NCI-H82 treated with DMSO at 0.1 percent for 48 hours (cell line): ENCODE results near the gene STX1B.
"Not testable (repeated sequence)": the region's sequence is repeated elsewhere in the genome, so short reads cannot be mapped to it uniquely, and the experiment has no call there.

Source experiments
- DNase-seq: peaks from one replicate; lab custom pipeline; 2025; ENCODE audit not compliant: unreplicated experiment; lab: John Stamatoyannopoulos, UW

The STX1B gene

DNA sequence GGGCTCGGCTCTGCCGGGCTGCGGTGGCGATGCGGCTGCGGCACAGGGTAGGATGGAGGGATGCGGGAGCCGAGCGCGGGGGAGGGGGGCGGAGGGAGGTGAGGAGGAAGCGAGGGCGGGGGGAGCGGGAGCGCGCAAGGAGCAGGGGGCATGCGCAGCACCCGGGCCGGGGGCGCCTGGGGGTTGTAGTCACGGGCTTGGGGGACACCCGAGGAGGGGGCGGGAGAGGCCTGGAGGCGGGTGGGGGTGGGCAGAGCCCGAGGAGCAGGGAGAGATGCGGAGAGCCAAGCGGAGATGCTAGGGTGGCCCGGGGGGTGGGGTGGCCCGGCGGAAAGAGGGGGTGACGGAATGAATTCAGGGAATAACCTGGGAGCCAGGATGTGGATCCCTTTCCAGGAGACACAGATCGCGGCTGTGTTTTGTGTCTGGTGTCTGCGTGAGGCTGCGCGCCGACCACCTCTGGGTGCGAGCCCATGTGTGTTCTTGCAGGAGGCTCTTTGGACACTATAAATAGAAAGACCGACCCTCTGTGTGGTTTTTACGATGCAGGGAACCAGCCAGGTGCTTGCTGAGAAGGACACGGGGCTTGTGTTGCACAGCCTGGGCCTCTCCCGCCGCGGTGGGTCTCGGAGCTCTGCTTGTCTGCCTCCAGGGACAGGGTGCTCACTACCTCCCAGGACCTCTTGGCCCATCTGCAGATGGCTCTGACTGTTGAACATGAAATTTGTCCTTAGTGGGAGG, at the start of gene STX1B:
TSS of gene STX1B (minus strand) at position 54 of the 741 bp plus-strand sequence. CDS start 242 bp downstream, outside the sequence.
- no peak for DNase-seq

DNA sequence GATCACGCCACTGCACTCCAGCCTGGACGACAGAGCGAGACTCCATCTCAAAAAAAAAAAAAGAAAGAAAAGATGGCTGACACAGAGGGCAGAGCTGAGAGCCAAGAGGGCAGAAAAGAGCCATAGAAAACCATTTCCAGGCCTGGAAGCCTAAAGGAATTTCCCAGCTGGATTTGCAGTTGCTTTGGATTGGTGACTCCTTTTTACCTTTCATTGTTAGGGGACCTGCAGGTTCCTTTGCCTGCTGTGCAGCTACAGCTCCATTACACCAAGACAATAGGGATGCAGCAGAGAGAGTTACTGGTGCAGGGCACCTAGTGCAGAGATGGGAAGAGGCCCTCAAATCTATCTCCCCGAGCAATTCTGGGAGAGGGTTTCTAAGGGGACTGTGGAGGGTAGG, 45.2 kb upstream of the STX1B start:
- no peak for DNase-seq

DNA sequence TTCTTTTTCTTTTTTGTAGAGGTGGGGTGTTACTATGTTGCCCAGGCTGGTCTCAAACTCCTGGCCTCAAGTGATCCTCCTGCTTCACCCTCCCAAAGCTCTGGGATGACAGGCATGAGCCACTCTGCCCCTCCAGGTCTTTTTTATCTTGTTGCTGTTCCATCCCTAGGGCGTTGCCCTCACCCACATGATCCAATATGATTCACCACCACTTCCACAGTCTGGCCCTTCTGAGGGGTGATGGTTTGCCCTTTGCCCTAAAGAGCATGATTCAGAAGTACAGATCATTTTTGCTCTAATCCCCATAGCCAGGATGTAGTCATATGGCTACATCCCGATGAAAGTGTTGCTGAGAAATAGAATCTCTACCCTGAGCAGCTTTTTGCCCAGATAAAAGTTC, 41.7 kb upstream of the STX1B start:
- no peak for DNase-seq

DNA sequence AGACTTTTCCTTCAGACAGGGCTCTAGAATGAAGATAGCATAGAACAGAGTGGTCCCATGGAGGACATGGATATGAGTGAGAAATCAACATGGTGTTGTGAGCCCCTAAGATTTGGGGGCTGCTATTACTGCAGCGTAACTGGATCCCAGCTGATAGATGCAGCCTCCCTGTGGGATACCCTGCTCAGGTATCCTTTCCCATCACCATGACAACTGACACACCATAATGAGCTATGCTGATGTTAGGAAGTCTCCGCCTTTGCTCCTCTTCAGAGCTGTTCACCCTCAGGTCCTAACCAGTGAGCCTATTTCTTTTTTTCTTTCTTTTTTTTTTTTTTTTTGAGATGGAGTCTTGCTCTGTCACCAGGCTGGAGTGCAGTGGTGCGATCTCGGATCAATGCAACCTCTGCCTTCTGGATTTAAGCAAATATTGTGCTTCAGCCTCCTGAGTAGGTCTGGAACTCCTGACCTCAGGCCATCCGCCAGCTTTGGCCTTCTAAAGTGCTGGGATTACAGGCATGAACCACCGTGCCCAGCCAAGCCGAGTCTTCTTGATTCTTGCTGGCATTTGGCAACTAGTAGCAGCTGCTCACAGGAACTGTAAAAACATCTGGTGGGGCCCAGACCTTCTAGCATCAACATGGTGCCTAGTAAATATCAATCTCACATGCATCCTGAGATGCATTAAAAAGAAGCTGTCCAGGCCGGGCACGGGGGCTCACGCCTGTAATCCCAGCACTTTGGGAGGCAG, 40.0 kb upstream of the STX1B start:
- no peak for DNase-seq

DNA sequence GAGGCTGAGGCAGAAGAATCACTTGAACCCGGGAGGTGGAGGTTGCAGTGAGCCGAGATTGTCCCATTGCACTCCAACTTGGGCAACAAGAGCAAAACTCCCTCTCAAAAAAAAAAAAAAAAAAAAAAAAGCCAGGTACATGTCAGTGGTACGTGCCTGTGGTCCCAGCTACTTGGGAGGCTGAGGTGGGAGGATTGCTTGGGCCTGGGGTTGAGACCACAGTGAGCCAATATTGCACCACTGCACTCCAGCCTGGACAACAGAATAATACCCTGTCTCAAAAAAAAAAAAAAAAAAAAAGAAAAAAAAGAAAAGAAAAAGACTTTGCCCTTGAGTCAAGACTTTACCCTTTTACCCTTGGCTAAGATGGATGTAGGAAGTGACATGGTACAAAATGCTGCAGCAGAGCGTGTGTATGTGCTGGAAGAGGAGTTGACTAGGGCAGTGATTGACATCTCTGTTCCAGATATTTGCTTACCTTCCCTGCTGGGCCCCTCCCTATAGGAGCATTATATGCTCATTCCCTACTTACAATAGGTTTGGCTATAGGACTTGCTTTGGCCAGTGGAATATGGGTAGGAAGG, 33.6 kb upstream of the STX1B start:
- DNase-seq: no peak

DNA sequence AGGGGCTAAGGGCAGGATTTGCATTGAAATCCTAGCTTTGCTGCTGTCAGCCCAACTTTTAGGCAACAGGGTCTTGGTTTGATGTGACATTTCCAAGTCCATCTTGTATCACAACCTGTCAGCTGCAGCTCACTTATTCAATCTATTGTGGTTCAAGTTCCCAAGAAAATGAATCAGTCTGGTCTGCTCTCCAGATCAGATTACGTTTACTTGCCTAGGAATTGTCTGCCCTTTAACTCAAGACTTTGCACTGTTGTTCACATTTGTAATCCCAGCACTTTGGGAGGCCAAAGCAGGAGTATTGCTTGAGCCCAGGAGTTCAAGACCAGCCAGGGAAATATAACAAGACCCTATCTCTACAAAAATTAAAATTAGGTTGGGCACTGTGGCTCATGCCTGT, 32.9 kb upstream of the STX1B start:
- DNase-seq: no peak

DNA sequence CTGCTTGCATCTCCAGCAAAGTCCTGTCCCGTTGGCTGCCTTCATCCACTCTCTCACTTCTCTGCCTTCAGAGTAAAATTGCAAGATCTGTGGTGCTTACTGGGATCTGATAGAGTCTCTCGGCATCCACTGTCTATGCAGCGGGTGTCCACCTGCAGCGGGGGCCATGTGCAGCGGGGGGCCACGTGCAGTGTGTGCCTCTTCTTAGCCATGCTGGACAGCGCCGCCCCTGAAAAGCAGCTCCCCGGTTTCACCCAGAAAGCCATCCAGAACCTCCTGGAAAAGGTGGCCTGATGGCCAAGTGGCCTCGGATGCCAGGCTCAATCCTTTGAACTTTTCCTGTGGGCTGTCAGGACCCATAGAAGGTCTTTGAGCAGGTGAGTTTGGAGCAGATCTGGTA, 32.4 kb upstream of the STX1B start:
- DNase-seq: no peak

DNA sequence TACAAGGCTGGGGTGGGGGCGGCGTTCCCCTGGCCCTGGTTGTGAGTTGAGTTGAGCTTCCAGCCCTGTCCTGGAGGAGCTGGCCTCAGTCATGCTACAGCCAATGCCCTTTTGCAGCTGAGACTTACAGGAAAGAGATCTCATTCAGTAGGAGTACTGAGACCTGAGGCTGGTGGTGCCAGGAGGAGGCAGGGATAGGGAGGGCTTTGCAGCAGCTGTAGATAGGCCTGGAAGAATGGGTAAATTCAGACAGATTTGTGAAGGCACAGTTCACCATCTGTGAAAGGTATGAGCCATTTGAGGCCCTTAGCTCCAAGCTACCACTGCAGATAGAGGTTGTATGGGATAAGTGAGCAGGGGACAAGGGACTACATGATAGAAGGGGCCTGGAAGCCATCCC, 28.6 kb upstream of the STX1B start:
- DNase-seq: no peak

DNA sequence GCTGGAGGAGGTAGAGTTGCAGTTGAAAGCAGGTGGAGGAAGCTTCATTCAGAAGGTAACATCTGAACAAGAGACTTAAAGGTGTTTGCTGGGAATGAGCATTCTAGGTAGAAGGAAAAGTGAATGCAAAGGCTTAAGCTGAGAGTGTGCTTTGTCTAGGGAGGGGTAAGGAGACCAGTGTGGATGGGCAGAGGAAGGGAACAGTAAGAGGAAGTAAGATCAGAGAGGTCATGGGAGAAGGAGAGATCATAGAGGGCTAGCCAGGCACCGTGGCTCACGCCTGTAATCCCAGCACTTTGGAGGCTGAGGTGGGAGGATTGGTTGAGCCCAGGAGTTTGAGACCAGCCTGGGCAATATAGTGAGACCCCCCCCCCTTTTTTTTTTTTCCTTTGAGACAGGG, 26.3 kb upstream of the STX1B start:
- no peak for DNase-seq

DNA sequence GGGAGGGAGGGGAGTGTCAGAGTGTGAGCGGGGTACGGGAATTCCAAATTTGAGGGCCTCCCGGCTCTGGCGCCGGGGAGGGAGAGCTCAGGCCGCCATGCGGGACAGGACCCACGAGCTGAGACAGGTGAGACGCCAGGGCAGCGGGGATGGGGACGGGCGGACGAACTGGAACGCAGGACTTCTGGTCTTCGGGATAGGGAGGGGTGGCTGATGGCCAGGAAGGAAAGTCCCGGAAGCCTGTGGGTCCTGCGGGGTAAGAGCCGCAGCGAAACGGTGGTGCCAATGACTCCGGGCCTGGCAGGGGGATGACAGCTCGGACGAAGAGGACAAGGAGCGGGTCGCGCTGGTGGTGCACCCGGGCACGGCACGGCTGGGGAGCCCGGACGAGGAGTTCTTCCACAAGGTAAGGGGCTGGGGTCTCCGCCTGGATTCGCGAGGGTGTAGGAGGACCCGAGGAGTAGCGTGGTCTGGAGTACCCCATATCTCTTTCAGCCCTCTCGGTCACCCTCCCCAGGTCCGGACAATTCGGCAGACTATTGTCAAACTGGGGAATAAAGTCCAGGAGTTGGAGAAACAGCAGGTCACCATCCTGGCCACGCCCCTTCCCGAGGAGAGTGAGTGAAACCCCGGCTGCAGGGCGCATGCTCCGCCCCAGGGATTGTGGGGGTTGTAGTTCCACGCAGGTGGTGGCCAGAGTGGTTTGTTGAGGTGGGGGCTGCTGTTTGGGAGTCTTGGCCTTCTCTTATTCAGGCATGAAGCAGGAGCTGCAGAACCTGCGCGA, 23.5 kb upstream of the STX1B start:
- DNase-seq: peak; percentile 46

DNA sequence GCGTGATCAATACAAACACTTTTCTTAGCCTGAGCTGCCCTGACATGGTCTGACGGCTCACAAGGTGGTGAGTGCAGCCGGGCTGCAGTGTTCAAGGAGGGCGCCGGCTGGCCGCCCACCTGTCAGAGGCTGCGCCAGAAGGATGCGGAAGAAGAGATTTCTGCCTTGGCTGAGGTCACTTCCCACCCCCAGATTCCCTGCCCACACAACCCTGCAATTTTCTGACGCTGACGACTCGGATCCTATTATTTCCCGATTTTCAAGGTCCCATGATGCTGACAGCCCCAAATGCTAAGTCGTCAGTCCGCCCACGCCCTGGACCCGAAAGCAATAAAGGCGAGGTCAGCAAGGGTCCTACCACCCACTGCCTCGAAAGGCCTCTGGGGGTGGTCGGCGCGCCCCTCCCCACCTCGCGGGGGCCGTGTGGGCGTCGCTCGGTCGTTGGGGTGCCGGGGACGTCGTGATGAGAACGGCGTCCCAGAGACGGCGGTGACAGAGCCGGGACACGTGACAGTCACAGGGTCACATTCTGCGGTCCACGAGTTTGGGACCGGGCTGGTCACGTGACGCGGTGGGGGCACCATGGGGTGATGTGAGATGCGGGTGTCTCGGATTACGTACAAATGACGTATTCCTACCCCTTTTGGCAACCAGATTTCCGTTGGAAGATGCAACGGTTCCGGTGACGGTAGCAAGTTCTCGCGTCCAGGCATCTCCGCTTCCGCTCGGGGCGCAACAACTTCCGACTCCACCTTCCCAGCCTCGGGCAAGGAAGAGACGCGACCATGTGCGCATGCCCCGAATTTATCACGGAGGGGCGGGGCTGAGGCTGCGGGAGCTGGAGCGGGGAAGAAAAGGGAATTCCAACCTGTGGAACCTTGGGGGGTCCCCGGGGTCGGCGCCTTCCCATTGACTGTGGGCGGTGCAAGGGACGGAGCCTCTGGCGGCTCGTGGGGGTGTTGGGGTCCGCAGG, 22.6 kb upstream of the STX1B start, which contains the start of gene STX4:
TSS of gene STX4 (plus strand) at position 823 of the 973 bp plus-strand sequence. CDS start 248 bp downstream, outside the sequence.
- DNase-seq: peak; percentile 72

DNA sequence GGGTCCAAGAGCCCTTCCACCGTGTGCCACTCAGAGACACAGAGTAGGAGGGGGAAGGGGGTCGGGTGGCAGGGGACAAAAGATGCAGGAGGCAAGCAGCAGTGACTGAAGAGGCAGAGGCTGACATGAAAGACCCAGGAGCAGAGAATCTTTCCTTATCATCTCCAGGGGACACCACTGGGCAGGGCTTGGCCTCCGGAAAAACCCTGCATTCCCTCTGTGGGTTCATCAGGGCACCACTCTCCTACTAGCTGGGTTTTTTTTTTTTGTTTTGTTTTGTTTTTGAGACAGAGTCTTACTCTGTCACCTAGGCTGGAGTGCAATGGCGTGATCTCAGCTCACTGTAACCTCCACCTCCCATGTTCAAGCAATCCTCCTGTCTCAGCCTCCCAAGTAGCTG, 20.8 kb upstream of the STX1B start:
- no peak for DNase-seq

DNA sequence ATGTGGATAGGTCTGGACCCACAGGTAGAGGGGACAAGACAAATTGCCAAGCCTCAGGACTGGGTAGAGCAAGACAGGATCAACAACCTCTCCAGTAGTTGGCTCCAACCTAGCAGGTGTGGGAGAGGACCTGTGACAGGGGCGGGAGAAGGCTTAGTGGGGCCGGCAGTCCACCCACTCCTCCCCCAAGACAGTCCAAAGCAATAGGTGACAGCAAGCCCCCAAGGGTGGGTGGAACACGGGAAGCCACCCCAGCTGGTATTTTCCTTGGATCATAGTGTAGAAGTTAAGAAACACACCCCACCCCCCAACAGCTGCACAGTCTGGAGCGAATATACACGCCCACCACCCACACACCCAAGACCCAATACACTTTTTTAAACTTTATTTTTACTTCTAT, 18.8 kb upstream of the STX1B start:
- DNase-seq: no peak

DNA sequence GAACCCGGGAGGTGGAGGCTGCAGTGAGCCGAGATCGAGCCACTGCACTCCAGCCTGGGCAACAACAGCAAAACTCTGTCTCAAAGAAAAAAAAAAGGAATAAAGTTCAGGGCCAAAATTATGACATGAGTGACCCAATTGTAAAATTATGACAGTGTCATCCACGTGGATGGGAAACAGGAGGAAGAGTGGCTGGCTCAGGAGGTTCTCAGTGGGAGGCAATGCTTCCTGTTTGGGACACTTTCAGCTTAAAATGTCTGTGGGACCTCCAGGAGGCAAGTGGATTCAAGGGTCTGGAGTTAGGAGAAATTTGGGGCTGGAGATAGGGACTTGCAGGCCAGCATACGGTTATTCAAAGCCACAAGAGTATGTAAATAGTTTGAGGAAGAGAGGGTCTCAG, 14.9 kb upstream of the STX1B start:
- DNase-seq: no peak

DNA sequence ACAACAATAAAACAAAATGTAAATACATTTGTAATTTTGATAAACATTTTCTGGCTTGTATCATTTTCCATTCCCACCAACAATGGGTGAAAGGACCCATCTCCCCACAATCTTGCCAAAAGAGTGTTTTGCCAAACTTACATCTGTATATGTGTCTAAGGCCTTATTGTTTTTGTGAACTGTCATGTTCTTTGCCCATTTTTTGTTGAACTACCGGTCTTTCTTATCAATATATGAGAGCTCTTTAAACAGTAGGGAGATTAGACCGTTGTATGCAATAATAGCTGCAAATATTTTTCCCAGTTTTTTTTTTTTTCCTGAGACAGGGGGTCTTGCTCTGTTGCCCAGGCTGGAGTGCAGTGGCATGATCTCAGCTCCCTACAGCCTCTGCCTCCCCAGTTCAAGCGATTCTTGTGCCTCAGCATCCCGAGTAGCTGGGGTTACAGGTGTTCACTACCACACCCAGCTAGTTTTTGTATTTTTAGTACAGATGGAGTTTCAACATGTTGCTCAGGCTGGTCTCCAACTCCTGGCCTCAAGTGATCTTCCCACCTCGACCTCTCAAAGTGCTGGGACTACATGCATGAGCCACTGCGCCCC, 13.3 kb upstream of the STX1B start:
- no peak for DNase-seq

DNA sequence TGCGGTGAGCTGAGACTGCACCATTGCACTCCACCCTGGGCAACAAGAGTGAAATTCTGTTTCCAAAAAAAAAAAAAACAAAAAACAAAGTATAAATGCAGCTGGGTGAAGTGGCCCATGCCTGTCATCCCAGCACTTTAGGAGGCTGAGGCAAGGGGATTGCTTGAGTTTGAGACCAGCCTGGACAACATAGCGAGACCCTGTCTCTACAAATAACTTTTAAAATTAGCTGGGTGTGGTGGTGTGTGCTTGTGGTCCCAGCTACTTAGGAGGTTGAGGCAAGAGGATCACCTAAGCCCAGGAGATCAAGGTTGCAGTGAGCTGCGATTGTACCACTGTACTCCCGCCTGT, 12.8 kb upstream of the STX1B start:
- DNase-seq: no peak

DNA sequence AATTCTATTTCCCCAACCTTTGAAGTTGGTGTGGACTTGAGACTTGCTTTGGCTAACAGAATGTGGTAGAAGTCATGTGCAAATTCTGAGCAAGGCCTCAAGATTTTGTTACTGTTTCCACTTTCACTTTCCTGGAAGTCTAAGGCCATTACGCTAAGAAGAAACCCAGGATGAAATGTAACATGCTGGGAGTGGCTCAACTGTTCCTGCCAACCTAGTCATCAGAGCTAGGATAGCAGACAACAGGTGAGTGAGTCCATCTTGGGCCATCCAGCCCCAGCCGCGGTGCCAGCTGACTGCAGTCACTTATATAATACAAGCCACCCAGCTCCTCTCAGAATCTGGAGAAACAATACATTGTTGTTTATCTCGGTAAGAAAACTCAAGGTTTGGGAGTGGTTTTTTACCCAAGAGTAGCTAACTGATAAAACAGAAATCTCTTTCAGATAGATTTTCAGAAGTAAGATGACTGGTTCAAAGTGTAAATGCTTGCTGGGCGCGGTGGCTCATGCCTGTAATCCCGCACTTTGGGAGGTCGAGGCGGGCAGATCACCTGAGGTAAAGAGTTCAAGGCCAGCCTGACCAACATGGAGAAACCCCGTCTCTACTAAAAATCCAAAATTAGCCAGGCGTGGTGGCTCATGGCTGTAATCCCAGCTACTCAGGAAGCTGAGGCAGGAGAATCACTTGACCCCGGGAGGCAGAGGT, 12.3 kb upstream of the STX1B start:
- no peak for DNase-seq

DNA sequence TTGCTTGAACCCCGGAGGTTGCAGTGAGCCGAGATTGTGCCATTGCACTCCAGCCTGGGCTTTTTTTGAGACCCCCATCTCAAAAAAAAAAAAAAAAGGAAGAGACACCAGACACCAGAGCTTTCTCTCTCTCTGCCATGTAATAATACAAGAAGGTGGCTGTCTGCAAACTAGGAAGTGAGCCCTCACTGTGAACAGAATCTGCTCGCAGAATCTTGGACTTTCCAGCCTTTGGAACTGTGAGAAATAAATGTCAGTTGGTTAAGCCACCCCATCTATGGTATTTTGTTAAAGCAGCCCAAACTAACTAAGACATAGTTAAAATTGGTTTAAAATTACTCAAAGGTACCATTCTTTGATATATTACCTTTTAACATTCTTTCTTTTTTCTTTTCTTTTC, 10.1 kb upstream of the STX1B start:
- no peak for DNase-seq

DNA sequence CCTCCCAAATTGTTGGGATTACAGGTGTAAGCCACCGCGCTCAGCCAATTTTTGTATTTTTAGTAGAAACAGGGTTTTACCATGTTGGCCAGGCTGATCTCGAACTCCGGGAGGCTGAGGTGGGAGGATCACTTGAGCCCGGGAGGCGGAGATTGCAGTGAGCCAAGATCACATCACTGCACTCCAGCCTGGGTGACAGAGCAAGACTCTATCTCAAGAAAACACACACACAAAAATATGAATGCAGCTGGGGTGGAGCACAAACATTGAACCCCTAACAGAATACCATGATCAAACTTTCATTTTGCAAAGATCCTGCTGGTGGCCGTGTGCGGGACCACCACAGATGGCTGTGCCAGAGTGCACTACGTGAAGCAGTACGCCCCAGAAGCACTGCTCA, 7.3 kb upstream of the STX1B start:
- DNase-seq: not testable (repeated sequence)
